NCI-H1417 treated with DMSO at 0.1 percent for 48 hours (cell line): ENCODE measurements around the gene PLEKHA7.
A peak's percentile ranks its signal among the peaks of the same experiment; 100 is the strongest.

Source experiments
- DNase-seq: peaks from one replicate; lab custom pipeline; 2025; lab: John Stamatoyannopoulos, UW

The PLEKHA7 gene

DNA sequence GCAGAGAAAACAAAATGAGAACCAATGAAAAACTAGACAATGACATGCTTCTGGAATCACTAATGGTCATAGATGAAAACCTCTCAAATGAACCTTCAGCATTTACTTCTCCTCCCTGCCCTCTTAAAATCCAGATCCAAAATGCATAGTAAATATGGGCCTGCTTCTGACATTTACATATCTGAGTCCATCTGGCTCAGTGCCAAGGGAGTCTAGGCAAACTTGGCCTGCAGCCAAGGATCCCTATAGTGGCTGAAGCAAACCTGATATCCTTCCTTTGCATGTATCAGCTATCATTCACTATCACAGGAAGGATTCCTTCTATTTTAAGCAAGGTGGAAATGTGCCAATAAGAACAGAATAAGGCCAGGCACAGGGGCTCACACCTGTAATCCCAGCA lies 170.9 kb downstream of the PLEKHA7 start:
- peak; percentile 49 for DNase-seq

DNA sequence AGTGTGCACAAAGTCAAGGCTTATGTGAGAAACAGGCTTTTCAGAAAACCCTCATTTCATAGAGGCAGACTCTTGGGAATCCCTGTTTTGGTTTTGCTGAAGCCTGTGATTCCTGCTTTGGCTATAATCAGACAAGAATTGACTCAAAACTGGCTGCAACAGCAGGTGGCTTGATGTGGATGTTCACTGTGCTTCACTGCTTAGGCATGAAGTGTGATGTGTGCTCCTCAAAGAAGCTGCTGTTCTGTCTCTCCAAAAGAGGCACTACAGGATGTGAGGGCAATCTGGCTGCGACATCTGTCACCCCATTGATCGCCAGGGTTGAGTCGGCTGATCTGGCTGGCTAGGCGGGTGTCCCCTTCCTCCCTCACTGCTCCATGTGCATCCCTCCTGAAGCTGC lies 172.2 kb downstream of the PLEKHA7 start:
- no peak for DNase-seq

DNA sequence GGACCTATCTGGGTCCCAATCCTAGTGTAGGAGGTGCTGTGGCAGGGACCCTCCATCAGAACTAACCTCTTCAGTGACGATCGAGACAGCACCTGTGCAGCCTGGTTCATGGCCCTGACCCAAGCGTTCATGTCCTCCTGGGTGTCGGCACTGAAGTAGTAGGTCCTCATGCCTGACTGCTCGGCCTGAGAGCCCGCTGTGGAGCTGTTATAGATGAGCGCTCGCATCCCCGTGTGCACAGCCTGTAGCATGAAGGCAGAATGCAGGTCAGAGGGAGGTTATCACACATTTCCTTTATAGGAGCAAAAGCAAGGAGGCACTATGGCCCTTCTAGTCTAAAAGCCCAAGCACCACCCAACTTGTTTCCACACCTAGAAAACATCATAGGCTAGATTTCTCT lies 172.7 kb downstream of the PLEKHA7 start:
- no peak for DNase-seq

DNA sequence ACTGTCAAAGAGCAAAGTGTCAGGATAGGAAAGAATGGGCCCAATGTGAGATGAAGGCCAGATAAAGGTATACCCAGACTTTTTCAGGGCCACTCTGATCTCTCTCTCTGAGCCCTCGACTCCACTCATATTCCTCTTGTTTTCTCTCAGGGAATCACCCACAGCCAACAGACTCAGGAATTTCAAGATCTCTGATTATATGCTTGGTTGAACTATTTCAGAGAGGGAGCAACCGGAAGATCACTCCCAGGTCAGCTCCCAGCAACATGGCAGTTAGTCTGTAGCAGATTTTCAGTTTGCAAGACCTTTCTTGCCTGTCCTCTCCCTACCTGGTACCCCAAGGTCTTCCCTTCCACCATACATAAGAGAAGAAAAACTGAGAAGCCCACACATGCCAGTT lies 173.3 kb downstream of the PLEKHA7 start:
- no peak for DNase-seq

DNA sequence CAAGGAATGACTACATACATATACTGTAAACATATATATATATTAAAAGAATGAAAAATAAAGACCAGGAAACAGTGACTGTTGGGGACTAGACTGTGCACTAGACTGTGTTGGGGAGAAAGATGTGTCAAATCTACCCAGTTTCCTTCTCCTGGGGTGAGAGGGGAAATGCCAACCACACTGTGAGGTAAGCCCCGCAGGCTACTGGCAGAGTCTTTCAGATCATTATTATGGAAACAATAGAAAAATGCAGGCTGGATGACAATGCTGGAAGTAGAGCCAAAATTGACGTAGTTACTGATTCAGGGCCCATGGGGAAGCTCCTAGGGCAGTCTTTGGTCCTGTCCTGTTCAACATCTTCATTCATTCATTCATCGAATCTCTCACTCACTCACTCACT lies 174.4 kb downstream of the PLEKHA7 start:
- no peak for DNase-seq

DNA sequence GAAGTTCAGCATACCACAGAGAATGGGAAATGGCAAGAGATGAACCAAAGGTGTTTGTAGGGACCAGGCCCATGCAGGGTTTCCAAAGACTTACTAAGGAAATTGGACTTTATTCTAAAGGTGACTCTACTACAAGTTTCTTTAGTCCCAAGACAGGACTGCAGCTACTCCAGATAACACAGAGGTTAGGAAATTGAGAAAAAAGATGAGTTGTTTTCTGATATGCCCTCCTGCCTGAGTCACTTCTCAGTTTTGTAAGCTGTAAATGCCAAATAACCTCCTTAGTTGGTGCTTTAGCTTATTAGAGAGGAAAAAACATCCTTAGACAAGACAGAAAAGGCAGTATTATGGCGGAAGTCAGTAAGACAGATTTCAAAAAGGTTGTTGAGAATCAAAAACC lies 179.8 kb downstream of the PLEKHA7 start:
- no peak for DNase-seq

DNA sequence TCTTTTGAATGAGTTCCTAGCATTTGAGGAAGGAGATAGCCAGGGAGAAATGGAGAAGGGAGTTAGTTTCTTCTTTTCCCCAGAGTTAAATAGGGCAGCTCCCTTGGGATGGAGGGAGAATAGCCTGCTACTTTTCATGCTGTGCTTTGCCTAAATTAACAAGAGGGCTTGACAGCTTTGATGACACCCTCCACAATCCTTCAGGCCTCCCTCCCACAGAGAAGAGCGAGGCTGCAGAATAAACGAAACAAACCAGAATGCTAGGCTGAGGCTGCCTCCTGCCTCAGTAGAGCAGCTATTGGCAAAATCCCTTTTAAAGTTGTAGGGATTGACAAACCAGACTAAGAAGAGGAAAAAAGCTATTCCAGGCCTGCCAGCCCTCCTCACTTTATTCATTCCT lies 181.2 kb downstream of the PLEKHA7 start:
- DNase-seq = no peak

DNA sequence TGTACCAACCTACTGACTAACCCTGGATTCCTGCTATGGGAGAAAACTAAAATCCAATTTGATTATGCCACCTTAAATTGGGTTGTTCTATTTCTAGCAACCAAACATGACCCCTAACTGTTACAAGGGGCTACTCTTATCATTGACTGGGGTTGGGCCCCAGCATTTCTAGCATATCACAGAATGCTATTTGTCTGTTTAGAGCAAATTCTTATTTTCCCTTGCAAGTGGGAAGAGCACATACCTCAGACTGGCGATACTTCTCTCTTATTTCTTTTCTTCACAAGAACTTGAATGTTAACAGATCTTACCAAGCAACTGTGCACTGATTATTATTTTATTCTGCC lies 182.0 kb downstream of the PLEKHA7 start:
- no peak for DNase-seq

DNA sequence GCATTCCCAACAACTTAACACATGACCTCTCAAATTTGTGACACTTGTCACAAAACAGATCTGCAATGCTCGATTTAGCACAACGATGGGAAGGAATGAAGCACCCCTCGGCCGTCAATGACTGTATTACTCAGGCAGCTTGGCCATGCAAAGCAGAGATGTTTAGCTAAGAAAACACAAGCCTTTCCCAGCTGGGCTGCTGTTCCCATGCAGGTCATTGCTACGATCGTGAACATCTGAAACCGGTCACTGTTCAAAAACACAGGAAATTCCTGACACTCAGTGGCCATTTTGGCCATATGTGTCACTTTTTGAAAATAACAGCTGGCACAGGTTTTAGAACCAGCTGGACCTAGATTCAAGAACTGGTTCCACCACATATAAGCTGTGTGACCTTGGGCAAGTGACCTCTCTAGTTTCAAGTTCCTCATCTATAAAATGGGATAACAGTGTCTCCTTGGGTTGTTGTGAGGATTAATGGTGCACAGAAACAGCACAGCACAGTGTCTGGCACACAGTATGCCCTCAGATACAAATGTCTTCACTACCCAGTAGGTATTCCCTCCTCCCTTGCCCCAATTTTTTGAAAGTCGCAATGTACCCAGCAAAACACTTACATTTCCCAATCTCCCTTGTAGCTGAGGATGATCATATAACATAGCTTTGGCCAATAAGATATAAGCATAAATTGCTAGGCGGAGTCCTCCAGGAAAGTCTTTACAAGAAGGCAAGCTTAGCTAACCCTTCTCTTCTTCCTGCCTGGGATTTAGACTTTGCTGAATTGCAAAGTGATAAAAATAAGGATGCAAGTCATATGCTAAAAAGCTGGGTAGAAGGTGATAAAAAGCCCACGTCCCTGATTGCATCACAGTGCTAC lies 182.7 kb downstream of the PLEKHA7 start:
- no peak for DNase-seq

DNA sequence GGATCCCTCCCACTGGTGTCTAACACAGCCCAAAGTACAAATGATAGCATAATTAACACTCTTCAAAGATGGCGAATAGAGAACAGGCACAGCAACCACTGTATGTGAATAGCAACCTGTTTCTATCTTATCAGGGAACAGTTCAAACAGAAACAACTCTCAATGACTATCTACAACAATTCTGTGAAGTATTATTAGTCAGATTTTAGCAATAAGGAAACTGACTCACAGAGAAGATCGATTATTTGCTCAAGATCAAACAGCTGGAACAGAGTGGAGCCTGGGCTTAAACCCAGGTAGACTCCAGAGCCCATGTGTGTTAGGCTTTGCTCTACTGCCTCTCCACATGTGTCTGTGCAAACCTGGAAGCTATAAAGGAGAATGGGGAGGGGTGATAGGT lies 187.1 kb downstream of the PLEKHA7 start:
- no peak for DNase-seq

DNA sequence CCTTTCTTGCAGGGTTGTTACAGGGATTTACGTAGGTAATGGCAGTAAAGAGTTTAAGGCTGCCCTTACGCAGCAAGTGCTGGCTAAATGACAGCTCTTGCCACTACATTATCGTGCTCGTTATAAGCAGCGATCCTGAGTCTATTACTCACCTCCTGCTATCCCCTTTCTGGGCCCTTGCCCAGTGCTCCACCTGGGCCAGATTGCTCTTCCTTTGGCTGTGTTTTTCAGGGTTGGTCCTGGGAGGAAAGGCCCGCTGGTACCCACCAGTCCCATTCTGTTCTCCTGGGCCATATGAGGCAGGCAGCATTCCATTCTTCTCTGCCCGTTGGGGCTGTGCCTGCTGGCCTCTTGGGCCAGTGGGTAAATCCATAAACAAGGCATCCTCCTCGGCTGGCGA lies 188.2 kb downstream of the PLEKHA7 start:
- no peak for DNase-seq

DNA sequence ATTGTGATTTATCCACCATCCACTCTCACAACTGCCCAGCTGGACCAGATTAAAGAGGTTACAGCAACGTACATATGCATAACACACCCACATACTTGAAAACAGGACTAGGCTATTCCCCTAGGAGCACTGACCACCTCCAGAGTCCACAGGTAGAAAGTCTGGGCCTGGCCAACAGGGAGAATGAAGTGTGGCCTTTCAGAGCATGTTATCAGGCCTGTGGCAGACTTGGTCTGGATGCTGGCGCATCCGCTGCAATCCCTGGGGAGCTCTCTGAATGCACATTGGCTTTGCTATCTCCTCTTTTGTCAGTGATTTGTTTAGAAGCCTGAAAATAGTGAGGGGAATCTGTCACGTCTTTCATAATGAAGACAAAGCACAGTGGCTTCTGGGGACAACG lies 189.1 kb downstream of the PLEKHA7 start:
- DNase-seq = no peak

DNA sequence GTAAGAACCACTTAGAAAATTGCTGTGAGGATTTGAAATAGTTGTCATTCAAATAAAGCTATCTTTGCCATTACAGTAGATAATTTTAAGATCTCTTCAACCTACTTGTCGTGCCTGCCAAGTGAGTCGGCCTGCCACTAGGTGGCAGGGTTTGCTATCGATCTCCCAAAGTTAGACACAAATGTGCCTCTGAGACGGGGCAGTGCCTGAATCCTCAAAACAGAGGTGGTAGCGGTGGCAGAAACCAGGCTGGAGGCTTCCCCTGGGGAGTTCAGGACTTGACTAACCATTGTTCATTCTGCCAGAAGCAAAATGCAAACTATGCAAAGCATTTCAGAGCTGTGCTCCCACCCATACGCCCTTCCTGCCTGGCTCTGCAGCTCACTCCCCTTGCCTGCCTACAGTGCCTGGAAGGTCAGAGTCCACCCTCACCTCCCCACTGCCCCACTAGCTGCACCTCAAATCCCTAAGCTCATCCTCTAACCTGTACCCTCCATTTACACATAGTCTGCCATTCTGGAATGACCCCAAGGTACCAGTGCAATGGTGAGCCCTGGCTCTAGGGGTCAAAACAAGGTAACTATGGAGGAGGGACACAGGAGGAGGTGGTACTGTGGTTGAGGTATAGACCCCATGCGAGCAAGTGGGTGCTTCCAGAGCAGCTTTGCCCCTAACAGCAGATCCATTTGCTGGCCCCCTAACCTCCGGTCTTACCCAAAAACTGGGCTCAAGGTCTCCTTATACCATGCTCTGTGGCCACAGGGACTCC lies 193.7 kb downstream of the PLEKHA7 start:
- DNase-seq = no peak

DNA sequence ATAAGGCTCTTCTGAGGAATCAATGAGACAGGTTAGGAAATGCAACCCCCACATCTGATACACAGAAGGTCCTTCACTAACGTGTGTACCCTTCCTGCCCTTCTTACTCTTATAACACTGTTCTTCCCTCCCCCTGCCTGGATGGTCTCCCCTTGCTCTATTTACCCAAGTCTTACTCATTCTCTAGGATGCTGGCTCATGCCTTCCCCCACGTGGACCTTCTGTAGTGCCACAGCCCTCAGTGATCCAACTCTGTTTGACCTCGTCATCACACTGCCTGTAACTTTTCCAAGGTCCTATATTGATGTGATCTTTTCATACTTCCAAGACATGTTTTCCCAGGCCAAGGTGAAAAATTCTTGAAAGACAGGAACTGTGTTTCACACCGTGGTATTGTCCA lies 195.9 kb downstream of the PLEKHA7 start:
- no peak for DNase-seq

DNA sequence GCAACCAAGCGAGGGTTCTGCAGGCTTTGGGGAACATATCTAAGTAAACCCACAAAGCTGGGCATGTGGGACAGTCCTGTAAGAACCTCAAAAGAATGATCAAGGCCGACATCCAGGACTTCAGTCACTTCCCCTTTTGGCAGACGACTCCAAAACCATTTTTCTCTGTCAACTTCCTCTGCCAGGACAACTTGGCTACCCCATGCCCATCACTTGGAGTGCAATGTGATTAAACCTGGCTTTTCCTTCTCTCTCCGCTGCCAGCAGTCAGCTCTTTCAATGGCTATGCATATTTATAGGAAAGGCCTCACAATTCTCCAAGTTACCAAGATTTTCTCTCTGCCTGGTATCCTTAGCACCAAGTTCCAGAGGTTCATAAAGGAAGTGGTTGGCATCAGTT lies 196.9 kb downstream of the PLEKHA7 start:
- DNase-seq = no peak

DNA sequence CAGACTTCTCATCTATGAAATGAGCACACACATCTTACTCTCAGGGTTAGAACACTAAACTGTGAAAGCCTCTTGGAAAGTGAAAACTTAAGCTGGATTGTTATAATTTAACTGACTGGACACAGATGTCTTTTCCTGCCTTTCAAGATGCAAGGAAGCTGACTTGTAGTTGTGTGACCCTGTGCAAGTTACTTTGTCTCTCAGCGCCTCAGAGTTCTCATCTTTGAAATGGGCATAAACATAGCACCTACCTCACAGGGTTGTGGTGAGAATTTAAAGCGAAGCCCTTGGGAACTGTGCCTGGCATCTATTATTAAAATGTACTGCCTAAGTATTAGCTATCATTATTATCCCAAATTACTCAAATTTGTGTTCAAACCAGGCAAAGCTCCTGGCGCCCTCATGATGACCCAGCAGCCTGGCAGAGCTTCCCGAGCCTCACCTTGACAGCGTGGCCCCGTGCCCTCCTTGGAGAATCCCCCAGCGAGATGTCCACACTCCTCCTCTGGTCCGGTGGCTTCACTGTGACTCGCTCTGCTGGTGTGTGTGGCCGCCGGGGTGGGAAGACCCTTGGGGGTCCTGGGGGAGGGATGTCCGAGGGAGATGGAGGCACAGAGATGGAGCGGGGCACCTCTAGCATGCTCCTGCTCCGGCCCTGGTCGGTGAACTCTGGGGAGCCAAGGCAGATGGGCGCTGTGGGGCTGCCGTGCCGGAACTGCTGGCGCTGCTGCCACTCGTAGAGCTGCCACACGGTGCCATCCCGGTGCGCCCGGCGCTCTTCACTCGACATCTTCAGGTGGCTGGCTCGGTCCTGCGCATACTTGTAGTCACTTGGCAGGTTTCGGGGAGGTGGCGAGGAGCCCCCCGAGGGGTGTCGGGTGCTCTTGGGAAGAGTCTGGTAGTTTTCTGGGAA lies 197.6 kb downstream of the PLEKHA7 start:
- DNase-seq = no peak

DNA sequence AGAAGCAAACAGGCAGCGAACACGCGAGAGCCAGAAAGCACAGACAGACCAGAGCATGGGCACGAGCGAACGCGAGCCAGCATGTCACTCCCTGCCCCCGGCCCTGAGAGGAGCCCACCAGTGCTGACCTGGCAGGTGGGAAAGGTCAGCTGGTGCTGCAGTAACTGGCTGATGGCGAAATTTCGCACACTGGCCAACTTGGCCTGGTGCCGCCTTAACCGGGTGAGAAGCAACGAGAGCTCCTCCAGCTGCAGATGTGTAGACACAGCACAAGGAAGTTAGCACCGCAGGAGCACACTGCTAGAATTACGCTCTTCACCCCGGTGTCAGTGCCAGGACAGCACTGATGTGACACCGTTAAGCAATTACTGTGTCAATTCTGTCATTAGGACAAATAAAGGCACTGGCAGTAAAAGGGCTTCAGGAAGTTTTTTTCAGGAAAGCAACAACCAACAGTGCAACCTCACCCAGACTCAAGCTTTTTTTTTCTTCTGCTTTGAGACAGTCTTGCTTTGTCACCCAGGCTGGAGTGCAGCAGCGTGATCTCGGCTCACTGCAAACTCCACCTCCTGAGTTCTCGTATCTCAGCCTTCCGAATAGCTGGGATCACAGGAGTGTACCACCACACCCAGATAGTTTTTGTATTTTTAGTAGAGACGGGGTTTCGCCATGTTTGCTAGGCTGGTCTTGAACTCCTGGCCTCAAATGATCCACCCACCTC lies 199.0 kb downstream of the PLEKHA7 start:
- no peak for DNase-seq

DNA sequence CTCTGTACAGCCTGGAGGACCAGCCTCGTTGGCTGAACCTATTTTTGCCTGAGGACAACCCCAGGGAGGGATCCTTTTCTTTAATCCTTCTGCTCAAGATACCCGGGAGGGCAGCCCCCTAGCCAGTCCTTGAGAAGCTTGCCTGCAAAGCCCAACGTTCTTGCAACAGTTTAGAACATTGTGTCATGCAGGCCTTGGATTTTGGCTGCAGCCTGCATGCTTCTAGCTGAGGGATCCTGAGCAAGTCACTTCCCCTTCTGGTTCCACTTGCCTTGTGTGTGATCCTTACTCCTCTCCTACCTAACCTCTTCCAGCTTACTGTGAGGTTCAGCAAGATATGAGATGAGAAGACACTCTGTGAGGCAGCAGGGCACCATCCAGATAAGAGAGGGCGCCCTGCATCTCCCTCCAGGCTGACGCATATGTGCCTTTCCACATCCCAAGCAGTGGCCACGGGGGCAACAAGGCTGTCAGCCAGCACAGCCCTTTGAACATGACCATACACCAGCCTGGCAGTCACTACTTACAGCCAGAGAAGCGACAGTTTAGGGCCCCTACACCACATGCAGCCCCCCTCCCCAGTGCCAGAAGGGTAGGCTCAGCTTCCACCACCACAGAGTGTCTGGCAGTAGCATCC lies 199.7 kb downstream of the PLEKHA7 start:
- DNase-seq = no peak

DNA sequence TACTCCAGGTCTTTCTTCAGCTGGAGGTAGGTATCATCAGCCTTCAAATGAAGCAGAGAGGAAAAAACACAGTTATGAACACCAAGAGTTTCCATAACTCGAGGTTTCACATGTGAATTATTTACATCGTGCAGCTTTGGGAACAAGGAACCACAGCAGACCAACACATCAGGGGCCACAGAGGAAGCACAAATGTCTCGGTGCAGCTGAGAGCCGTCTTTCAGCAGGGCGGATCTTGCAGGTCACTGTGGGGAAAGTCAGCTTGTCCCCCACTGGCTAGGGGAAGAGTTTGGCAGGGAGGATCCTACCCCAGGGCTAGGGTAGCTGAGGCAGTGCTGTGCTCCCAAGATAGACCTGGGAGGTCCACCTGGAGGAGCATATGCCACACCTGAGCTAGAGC lies 201.1 kb downstream of the PLEKHA7 start:
- DNase-seq = no peak

DNA sequence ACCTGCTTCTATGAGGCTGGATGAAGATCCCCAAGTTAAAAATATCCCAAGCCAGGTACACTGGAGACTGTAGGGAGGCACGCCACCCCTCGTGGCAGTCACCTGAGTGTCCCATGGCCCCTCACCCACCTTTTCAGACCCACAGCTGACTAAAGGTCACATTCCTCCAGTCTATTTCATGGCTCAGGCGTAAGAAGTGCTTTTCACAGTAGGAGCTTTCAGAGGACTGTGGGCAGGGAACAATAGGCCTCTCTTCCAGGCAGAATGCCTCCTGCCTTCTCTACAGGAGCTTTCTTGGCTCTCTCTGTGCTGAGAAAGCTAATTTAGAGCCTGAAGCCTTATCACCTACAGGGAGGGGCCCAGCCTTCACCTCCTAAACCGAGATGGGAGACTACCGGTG lies 201.9 kb downstream of the PLEKHA7 start:
- no peak for DNase-seq
